Osteocyte (in vitro differentiated cells): ENCODE results near the gene TRIM40. TPM values are rescaled to one million over a fixed set of nuclear protein-coding genes. Genes with fewer than 3 reads are reported as not detected.

Experiments
- DNase-seq: peaks from one replicate; pipeline ENCODE4 v3.0.0; 2021; ENCODE audit warnings: mixed read lengths; ENCODE audit not compliant: unreplicated experiment; ENCODE audit errors: extremely low spot score
- H3K27ac Mint-ChIP-seq: one replicate; pipeline ENCODE4 v1.8.0; 2021; ENCODE audit warnings: mild to moderate bottlenecking, mixed read lengths; ENCODE audit not compliant: unreplicated experiment
- H3K27me3 Mint-ChIP-seq: one replicate; pipeline ENCODE4 v1.8.0; 2021; ENCODE audit warnings: mixed read lengths; ENCODE audit not compliant: unreplicated experiment
- H3K36me3 Mint-ChIP-seq: one replicate; pipeline ENCODE4 v1.8.0; 2021; ENCODE audit warnings: mixed read lengths; ENCODE audit not compliant: unreplicated experiment
- H3K4me1 Mint-ChIP-seq: one replicate; pipeline ENCODE4 v1.8.0; 2021; ENCODE audit warnings: mixed read lengths; ENCODE audit not compliant: unreplicated experiment
- H3K4me3 Mint-ChIP-seq: one replicate; pipeline ENCODE4 v1.8.0; 2021; ENCODE audit warnings: mild to moderate bottlenecking, moderate library complexity, mixed read lengths; ENCODE audit not compliant: unreplicated experiment
- H3K9me3 Mint-ChIP-seq: one replicate; pipeline ENCODE4 v1.8.0; 2021; ENCODE audit warnings: mixed read lengths; ENCODE audit not compliant: unreplicated experiment
- CTCF ChIP-seq: fragments of 200-600 bp; sonication (generic); IDR thresholded peaks from 2 replicates; pipeline ENCODE4 v1.5.0; 2021; ENCODE audit warnings: antibody characterized with exemption, mild to moderate bottlenecking, moderate library complexity
- long read RNA-seq: library from polyadenylated mRNA; unstranded; transcript quantifications from one replicate; pipeline ENCODE4 v2.0.0, GENCODE V29; 2021
- total RNA-seq: library from RNA; stranded (reverse); gene quantifications from 2 replicates; pipeline ENCODE4 v1.2.1, GENCODE V29; 2021

The TRIM40 gene
- total RNA-seq = not detected in 2 replicates
- long read RNA-seq = 0 reads

GRCh38 chr6:30135757-30136156, at the start of gene TRIM40:
Gene TRIM40, plus strand, starts transcription at chr6:30136140. Its CDS starts 897 bp downstream, at chr6:30137037.
- Mint-ChIP-seq H3K4me1 (peaks cover 4% of the 10 kb centered on the region), H3K4me3 (no peak within 1 kb of the TSS), H3K27ac (no peak within 1 kb of the TSS), H3K27me3 (peaks cover 80% of the 10 kb centered on the region), H3K9me3 (no peaks in the 10 kb centered on the region), H3K36me3 (no peaks in the 10 kb centered on the region)
- TF ChIP-seq CTCF = no peak
- DNase-seq = no peak

- Mint-ChIP-seq H3K36me3 (no peaks in the 10 kb centered on the region), H3K4me1 (peaks cover 8% of the 10 kb centered on the region), H3K4me3 (no peak overlapping the region), H3K27ac (no peak overlapping the region), H3K27me3 (peaks cover 61% of the 10 kb centered on the region), H3K9me3 (no peaks in the 10 kb centered on the region)
- DNase-seq = no peak
- no peak for TF ChIP-seq CTCF
Observed at GRCh38 chr6:30087876-30088275, 48.1 kb upstream of the TRIM40 start.

GRCh38 chr6:30091577-30092381, 44.2 kb upstream of the TRIM40 start:
- no peak for DNase-seq
- TF ChIP-seq CTCF = no peak
- H3K27me3 Mint-ChIP-seq = peaks cover 81% of the 10 kb centered on the region
- no peak overlapping the region for H3K4me3 Mint-ChIP-seq
- H3K9me3 Mint-ChIP-seq = no peaks in the 10 kb centered on the region
- no peak overlapping the region for H3K27ac Mint-ChIP-seq
- no peaks in the 10 kb centered on the region for H3K36me3 Mint-ChIP-seq
- H3K4me1 Mint-ChIP-seq = peaks cover 10% of the 10 kb centered on the region

DNA sequence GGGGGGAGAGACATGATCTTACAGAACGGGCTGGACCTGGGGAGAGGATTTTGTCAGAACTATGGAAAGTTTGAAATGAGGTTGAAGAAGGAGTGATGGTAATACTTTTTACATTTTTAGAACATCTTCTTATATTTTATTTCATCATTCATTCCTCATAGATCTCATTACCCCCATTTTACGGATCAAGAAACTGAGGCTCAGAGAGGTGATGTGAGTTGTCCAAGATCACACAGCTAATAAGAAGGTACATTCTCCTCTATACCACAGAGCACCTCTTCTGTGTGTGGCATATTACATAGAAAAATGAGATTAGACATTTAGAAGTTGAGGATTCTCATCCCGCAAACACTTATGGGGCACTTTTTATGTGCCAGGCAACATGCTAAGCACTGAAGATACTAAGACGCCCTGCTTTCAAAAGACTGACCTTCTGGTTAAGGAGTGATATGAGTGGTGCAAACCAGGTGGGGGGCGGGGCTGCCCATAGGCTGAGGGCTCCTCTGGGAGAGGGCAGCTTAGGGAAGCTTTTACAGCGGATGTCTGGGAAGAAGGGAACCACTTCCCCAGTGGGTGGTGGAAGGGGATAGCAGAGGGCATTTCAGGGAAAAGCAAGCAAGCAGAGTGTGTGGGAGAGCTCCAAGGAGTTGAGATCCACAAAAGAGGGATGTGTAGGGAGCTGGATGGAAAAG, 42.9 kb upstream of the TRIM40 start:
- DNase-seq = no peak
- Mint-ChIP-seq H3K27ac (no peak overlapping the region), H3K4me3 (no peak overlapping the region), H3K27me3 (peaks cover 81% of the 10 kb centered on the region), H3K4me1 (peaks cover 10% of the 10 kb centered on the region), H3K36me3 (no peaks in the 10 kb centered on the region), H3K9me3 (no peaks in the 10 kb centered on the region)
- TF ChIP-seq CTCF = no peak

- no peaks in the 10 kb centered on the region for H3K36me3 Mint-ChIP-seq
- H3K4me1 Mint-ChIP-seq = peaks cover 10% of the 10 kb centered on the region
- H3K27ac Mint-ChIP-seq = no peak overlapping the region
Observed at GRCh38 chr6:30093951-30094661, 41.8 kb upstream of the TRIM40 start.

More at GRCh38 chr6:30093951-30094661, 41.8 kb upstream of the TRIM40 start:
- peaks cover 86% of the 10 kb centered on the region for H3K27me3 Mint-ChIP-seq
- no peak for DNase-seq
- no peak overlapping the region for H3K4me3 Mint-ChIP-seq
- no peaks in the 10 kb centered on the region for H3K9me3 Mint-ChIP-seq
- no peak for TF ChIP-seq CTCF
